ENCODE measurements around the gene CMTM2. TPM values are rescaled to one million over a fixed set of nuclear protein-coding genes. Genes with fewer than 3 reads are reported as not detected.

CMTM2 gene
- total and polyA plus RNA-seq, 9 of the 15 experiments (the other 6 are each of a cell fraction or from before 2014, with no cell fraction given), result not detected

DNA sequence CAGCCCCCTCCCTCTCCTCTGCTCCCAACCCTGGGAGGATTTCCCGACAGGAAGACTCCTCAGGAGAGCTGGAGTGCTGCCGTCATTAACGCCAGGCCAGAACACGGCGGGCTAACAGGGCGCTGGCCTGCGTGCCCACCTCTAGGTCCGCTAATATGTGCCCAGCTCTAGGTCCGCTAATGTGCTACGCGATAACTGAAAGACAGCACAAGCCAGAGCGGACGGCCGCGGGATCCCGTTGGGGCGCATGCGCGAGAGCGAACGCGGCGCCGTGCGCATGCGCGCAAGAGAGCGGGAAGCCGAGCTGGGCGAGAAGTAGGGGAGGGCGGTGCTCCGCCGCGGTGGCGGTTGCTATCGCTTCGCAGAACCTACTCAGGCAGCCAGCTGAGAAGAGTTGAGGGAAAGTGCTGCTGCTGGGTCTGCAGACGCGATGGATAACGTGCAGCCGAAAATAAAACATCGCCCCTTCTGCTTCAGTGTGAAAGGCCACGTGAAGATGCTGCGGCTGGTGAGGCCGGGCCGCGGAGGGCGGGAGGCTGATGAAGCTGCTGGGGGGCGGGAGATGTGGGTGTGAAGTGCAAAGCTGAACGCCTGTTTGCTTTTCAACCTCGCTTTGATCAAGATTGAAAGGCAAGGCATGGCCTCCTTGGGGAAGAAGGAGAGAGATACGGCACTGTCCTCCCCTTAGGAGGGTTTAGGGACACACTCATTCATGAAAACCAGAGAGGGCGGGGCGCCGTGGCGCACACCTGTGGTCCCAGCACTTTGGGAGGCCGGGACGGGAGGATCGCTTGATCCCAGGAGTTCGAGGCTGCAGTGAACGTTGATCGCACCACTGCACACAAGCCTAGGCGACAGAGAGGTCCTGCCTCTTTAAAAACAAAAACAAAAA lies 26.7 kb upstream of the CMTM2 start, which contains the start of gene CKLF (continued):
- no peak for TF ChIP-seq BCL6 (CRISPR knock-in tag; IDR thresholded peaks at IDR 0.05)
- TF ChIP-seq NUFIP1 (IDR thresholded peaks at IDR 0.05; ENCODE audit: partially characterized antibody), result no peak
- peak in 1 of 2 experiments; percentile 76; a peak in 2 of 4 replicates for TF ChIP-seq CSDE1 (IDR thresholded peaks at IDR 0.05)
- TF ChIP-seq, protein P1, sequence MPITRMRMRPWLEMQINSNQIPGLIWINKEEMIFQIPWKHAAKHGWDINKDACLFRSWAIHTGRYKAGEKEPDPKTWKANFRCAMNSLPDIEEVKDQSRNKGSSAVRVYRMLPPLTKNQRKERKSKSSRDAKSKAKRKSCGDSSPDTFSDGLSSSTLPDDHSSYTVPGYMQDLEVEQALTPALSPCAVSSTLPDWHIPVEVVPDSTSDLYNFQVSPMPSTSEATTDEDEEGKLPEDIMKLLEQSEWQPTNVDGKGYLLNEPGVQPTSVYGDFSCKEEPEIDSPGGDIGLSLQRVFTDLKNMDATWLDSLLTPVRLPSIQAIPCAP (CRISPR knock-in tag; IDR thresholded peaks at IDR 0.05; ENCODE audit: borderline replicate concordance), result peak; percentile 77; the same call in 1 of the 2 replicates
- no peak for TF ChIP-seq MED1 (CRISPR knock-in tag; IDR thresholded peaks at IDR 0.05; ENCODE audit: borderline replicate concordance)
- TF ChIP-seq MECOM (CRISPR knock-in tag; IDR thresholded peaks at IDR 0.05), result peak; percentile 45; the same call in 1 of the 2 replicates
- TF ChIP-seq, protein P2, sequence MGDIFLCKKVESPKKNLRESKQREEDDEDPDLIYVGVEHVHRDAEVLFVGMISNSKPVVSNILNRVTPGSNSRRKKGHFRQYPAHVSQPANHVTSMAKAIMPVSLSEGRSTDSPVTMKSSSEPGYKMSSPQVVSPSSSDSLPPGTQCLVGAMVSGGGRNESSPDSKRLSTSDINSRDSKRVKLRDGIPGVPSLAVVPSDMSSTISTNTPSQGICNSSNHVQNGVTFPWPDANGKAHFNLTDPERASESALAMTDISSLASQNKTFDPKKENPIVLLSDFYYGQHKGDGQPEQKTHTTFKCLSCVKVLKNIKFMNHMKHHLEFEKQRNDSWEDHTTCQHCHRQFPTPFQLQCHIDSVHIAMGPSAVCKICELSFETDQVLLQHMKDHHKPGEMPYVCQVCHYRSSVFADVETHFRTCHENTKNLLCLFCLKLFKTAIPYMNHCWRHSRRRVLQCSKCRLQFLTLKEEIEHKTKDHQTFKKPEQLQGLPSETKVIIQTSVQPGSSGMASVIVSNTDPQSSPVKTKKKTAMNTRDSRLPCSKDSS (IDR thresholded peaks at IDR 0.05; ENCODE audit: low read depth, partially characterized antibody), result no peak
- 0 out of 2 replicates have a peak, but pooled peaks have one; percentile 48 for TF ChIP-seq NR4A1 (CRISPR knock-in tag; IDR thresholded peaks at IDR 0.05)
- TF ChIP-seq NR4A1 (tag; IDR thresholded peaks at IDR 0.05), result no peak
- no peak for TF ChIP-seq KLF1 (tag; IDR thresholded peaks at IDR 0.05)
- peak; percentile 46; the same call in 1 of the 2 replicates for TF ChIP-seq ESRRA (IDR thresholded peaks at IDR 0.05; ENCODE audit: borderline replicate concordance, low read depth)
- peak; percentile 93 for TF ChIP-seq ZNF431 (CRISPR knock-in tag; IDR thresholded peaks at IDR 0.05)
- no peak for TF ChIP-seq ZNF551 (CRISPR knock-in tag; IDR thresholded peaks at IDR 0.05)
- TF ChIP-seq HLTF (IDR thresholded peaks at IDR 0.05), result peak; percentile 81; the same call in 1 of the 2 replicates
- TF ChIP-seq YBX1 (IDR thresholded peaks at IDR 0.05), result no peak
- TF ChIP-seq, protein P3, sequence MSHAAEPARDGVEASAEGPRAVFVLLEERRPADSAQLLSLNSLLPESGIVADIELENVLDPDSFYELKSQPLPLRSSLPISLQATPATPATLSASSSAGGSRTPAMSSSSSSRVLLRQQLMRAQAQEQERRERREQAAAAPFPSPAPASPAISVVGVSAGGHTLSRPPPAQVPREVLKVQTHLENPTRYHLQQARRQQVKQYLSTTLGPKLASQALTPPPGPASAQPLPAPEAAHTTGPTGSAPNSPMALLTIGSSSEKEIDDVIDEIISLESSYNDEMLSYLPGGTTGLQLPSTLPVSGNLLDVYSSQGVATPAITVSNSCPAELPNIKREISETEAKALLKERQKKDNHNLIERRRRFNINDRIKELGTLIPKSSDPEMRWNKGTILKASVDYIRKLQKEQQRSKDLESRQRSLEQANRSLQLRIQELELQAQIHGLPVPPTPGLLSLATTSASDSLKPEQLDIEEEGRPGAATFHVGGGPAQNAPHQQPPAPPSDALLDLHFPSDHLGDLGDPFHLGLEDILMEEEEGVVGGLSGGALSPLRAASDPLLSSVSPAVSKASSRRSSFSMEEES (CRISPR knock-in tag; IDR thresholded peaks at IDR 0.05), result no peak
- no peak for TF ChIP-seq SREBF1 (IDR thresholded peaks at IDR 0.05; ENCODE audit: borderline replicate concordance, low read depth, low read length)
- TF ChIP-seq SP2 (IDR thresholded peaks at IDR 0.05; ENCODE audit: extremely low read depth, low read depth, low read length, poor library complexity, severe bottlenecking), result no peak
- TF ChIP-seq, protein P4, sequence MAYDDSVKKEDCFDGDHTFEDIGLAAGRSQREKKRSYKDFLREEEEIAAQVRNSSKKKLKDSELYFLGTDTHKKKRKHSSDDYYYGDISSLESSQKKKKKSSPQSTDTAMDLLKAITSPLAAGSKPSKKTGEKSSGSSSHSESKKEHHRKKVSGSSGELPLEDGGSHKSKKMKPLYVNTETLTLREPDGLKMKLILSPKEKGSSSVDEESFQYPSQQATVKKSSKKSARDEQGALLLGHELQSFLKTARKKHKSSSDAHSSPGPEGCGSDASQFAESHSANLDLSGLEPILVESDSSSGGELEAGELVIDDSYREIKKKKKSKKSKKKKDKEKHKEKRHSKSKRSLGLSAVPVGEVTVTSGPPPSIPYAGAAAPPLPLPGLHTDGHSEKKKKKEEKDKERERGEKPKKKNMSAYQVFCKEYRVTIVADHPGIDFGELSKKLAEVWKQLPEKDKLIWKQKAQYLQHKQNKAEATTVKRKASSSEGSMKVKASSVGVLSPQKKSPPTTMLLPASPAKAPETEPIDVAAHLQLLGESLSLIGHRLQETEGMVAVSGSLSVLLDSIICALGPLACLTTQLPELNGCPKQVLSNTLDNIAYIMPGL (CRISPR knock-in tag; IDR thresholded peaks at IDR 0.05), result peak; percentile 75; the same call in 1 of the 2 replicates
- TF ChIP-seq POLR2AphosphoS5 (IDR thresholded peaks at IDR 0.05; ENCODE audit: control insufficient read depth, insufficient read depth, low read depth, low read length), result peak; percentile 77

Data from K562 (cell line).